Rectal smooth muscle tissue (tissue), 1 donor: Measurements from ENCODE around the gene DPP6.

ENCODE experiments used
- H3K27ac ChIP-seq: one replicate; pipeline ENCODE4 v1.7.0; 2013; ENCODE audit warnings: low read depth, low read length, inconsistent platforms
- H3K27me3 ChIP-seq: one replicate; pipeline ENCODE4 v1.7.0; 2013; ENCODE audit warnings: low read length; ENCODE audit not compliant: control insufficient read depth, insufficient read depth
- H3K36me3 ChIP-seq: one replicate; pipeline ENCODE4 v1.7.0; 2013; ENCODE audit warnings: low read length; ENCODE audit not compliant: control insufficient read depth, insufficient read depth
- H3K4me1 ChIP-seq: one replicate; pipeline ENCODE4 v1.7.0; 2013; ENCODE audit warnings: low read length; ENCODE audit not compliant: control insufficient read depth, insufficient read depth
- H3K4me3 ChIP-seq: one replicate; pipeline ENCODE4 v1.7.0; 2013; ENCODE audit warnings: low read length
- H3K9ac ChIP-seq: one replicate; pipeline ENCODE4 v1.7.0; 2013; ENCODE audit warnings: low read length

The DPP6 gene

GRCh38 chr7:154853063-154853726, 801.0 kb downstream of the DPP6 start:
- Histone ChIP-seq H3K36me3 (no peaks in the 10 kb centered on the region), H3K9ac (no peak overlapping the region), H3K27me3 (no peaks in the 10 kb centered on the region)

GRCh38 chr7:154853727-154854095, 801.5 kb downstream of the DPP6 start:
- no peaks in the 10 kb centered on the region for H3K36me3 ChIP-seq
- H3K9ac ChIP-seq, result no peak overlapping the region
- no peaks in the 10 kb centered on the region for H3K4me1 ChIP-seq
- H3K27ac ChIP-seq, result no peak overlapping the region
- H3K27me3 ChIP-seq, result no peaks in the 10 kb centered on the region
- H3K4me3 ChIP-seq, result no peak overlapping the region

More at GRCh38 chr7:154853063-154853726, 801.0 kb downstream of the DPP6 start:
- H3K4me3 ChIP-seq, result no peak overlapping the region
- H3K4me1 ChIP-seq, result no peaks in the 10 kb centered on the region
- no peak overlapping the region for H3K27ac ChIP-seq

- Histone ChIP-seq H3K9ac (no peak overlapping the region), H3K36me3 (no peaks in the 10 kb centered on the region), H3K4me3 (no peak overlapping the region), H3K4me1 (no peaks in the 10 kb centered on the region), H3K27me3 (no peaks in the 10 kb centered on the region), H3K27ac (no peak overlapping the region)
Measured at GRCh38 chr7:154854836-154855235, 802.6 kb downstream of the DPP6 start.

GRCh38 chr7:154855366-154855765, 803.2 kb downstream of the DPP6 start:
- H3K4me1 ChIP-seq, result no peaks in the 10 kb centered on the region
- H3K27ac ChIP-seq, result no peak overlapping the region
- H3K4me3 ChIP-seq, result no peak overlapping the region
- no peaks in the 10 kb centered on the region for H3K36me3 ChIP-seq
- H3K27me3 ChIP-seq, result no peaks in the 10 kb centered on the region
- H3K9ac ChIP-seq, result no peak overlapping the region

GRCh38 chr7:154856733-154857132, 804.5 kb downstream of the DPP6 start:
- Histone ChIP-seq H3K27me3 (no peaks in the 10 kb centered on the region), H3K36me3 (no peaks in the 10 kb centered on the region), H3K4me1 (no peaks in the 10 kb centered on the region), H3K4me3 (no peak overlapping the region), H3K27ac (no peak overlapping the region), H3K9ac (no peak overlapping the region)

GRCh38 chr7:154857240-154857639, 805.0 kb downstream of the DPP6 start:
- no peak overlapping the region for H3K4me3 ChIP-seq
- no peak overlapping the region for H3K27ac ChIP-seq
- H3K4me1 ChIP-seq, result no peaks in the 10 kb centered on the region
- no peaks in the 10 kb centered on the region for H3K36me3 ChIP-seq
- H3K9ac ChIP-seq, result no peak overlapping the region
- H3K27me3 ChIP-seq, result no peaks in the 10 kb centered on the region

- H3K9ac ChIP-seq, result no peak overlapping the region
- H3K27ac ChIP-seq, result no peak overlapping the region
- H3K4me1 ChIP-seq, result no peaks in the 10 kb centered on the region
- H3K36me3 ChIP-seq, result no peaks in the 10 kb centered on the region
- no peak overlapping the region for H3K4me3 ChIP-seq
- H3K27me3 ChIP-seq, result no peaks in the 10 kb centered on the region
Measured at GRCh38 chr7:154857728-154858681, 805.8 kb downstream of the DPP6 start.

- Histone ChIP-seq H3K36me3 (no peaks in the 10 kb centered on the region), H3K4me1 (no peaks in the 10 kb centered on the region), H3K27me3 (no peaks in the 10 kb centered on the region), H3K27ac (no peak overlapping the region), H3K4me3 (no peak overlapping the region), H3K9ac (no peak overlapping the region)
Measured at GRCh38 chr7:154858836-154859537, 806.8 kb downstream of the DPP6 start.

GRCh38 chr7:154859747-154860620, 807.8 kb downstream of the DPP6 start:
- Histone ChIP-seq H3K36me3 (no peaks in the 10 kb centered on the region), H3K27ac (no peak overlapping the region), H3K9ac (no peak overlapping the region), H3K27me3 (no peaks in the 10 kb centered on the region), H3K4me1 (no peaks in the 10 kb centered on the region), H3K4me3 (no peak overlapping the region)

GRCh38 chr7:154860621-154861375, 808.6 kb downstream of the DPP6 start:
- Histone ChIP-seq H3K27me3 (no peaks in the 10 kb centered on the region), H3K27ac (no peak overlapping the region), H3K36me3 (no peaks in the 10 kb centered on the region), H3K4me1 (no peaks in the 10 kb centered on the region), H3K4me3 (no peak overlapping the region), H3K9ac (no peak overlapping the region)

- no peaks in the 10 kb centered on the region for H3K4me1 ChIP-seq
- H3K27me3 ChIP-seq, result no peaks in the 10 kb centered on the region
- no peak overlapping the region for H3K4me3 ChIP-seq
Measured at GRCh38 chr7:154861589-154861988, 809.4 kb downstream of the DPP6 start.

More at GRCh38 chr7:154861589-154861988, 809.4 kb downstream of the DPP6 start:
- H3K9ac ChIP-seq, result no peak overlapping the region
- no peak overlapping the region for H3K27ac ChIP-seq
- H3K36me3 ChIP-seq, result no peaks in the 10 kb centered on the region
